DND-41 (cell line): ENCODE measurements around the gene PRR35.

Experiments
- ATAC-seq: fragments of 200-7000 bp; cut with Tn5 transposase; 3 replicates; pipeline ENCODE4 v1.9.1; 2021; ENCODE audit warnings: low read depth; ENCODE audit not compliant: insufficient read depth
- DNase-seq: peaks from one replicate; pipeline ENCODE4 v3.0.0-alpha.2; 2020
- H2AFZ ChIP-seq: 2 replicates; pipeline ENCODE4 v1.6.0; 2012; ENCODE audit warnings: low read depth, low read length
- H3K27ac ChIP-seq: 2 replicates; pipeline ENCODE4 v1.5.1; 2012; ENCODE audit warnings: low read length, inconsistent platforms
- H3K27me3 ChIP-seq: fragments of 200-600 bp; sonication (generic); 2 replicates; pipeline ENCODE4 v1.6.0; 2012; ENCODE audit warnings: low read length, mild to moderate bottlenecking, inconsistent platforms; ENCODE audit not compliant: insufficient read depth, poor library complexity
- H3K36me3 ChIP-seq: 2 replicates; pipeline ENCODE4 v1.5.1; 2012; ENCODE audit warnings: low read length, inconsistent platforms; ENCODE audit not compliant: insufficient read depth
- H3K4me1 ChIP-seq: 2 replicates; pipeline ENCODE4 v1.5.1; 2012; ENCODE audit warnings: mild to moderate bottlenecking, low read length; ENCODE audit not compliant: insufficient read depth
- H3K4me2 ChIP-seq: 2 replicates; pipeline ENCODE4 v1.6.0; 2012; ENCODE audit warnings: mild to moderate bottlenecking, moderate library complexity, low read length, inconsistent platforms; ENCODE audit not compliant: insufficient read depth
- H3K4me3 ChIP-seq, 2 experiments: fragments of 200-600 bp in 1 of 2; shearing (Covaris generic) in 1 of 2; 2 replicates each; pipeline ENCODE4 v1.5.1; 2012 to 2016; ENCODE audit warnings: inconsistent platforms in 2 of 2, low read length in 2 of 2, mild to moderate bottlenecking in 2 of 2, low read depth in 1 of 2, moderate library complexity in 1 of 2
- H3K79me2 ChIP-seq: 2 replicates; pipeline ENCODE4 v1.6.0; 2012; ENCODE audit warnings: low read length, inconsistent platforms; ENCODE audit not compliant: insufficient read depth
- H3K9ac ChIP-seq: 2 replicates; pipeline ENCODE4 v1.6.0; 2012; ENCODE audit warnings: low read depth, mild to moderate bottlenecking, inconsistent platforms, low read length, moderate library complexity
- H3K9me3 ChIP-seq: 2 replicates; pipeline ENCODE4 v1.5.1; 2012; ENCODE audit warnings: low read length, moderate library complexity, mild to moderate bottlenecking, inconsistent platforms; ENCODE audit not compliant: insufficient read depth, severe bottlenecking
- H4K20me1 ChIP-seq: 2 replicates; pipeline ENCODE4 v1.6.0; 2012; ENCODE audit warnings: low read length; ENCODE audit not compliant: insufficient read depth
- CTCF ChIP-seq: IDR thresholded peaks from 2 replicates; pipeline ENCODE4 v1.5.1; 2012; ENCODE audit warnings: borderline replicate concordance, low read length, moderate library complexity, mild to moderate bottlenecking; ENCODE audit not compliant: poor library complexity, severe bottlenecking; ENCODE audit errors: extremely low read depth
- EZH2 ChIP-seq: IDR thresholded peaks from 3 replicates; pipeline ENCODE4 v1.6.1; 2012; ENCODE audit warnings: borderline replicate concordance, low read depth, mild to moderate bottlenecking, moderate library complexity, low read length, inconsistent platforms; ENCODE audit not compliant: severe bottlenecking

The PRR35 gene

GRCh38 chr16:565419-566330 is 5.5 kb downstream of the PRR35 start:
- Histone ChIP-seq H3K27me3 (no peaks in the 10 kb centered on the region), H3K4me1 (peaks cover 35% of the 10 kb centered on the region), H3K4me2 (no peak overlapping the region), H3K36me3 (no peaks in the 10 kb centered on the region), H4K20me1 (0 out of 2 replicates have a peak, but pooled peaks cover 1% of the 10 kb centered on the region), H3K4me3 (no peak overlapping the region), H3K79me2 (peaks cover 18% of the 10 kb centered on the region), H3K9me3 (no peaks in the 10 kb centered on the region), H3K9ac (peak overlapping the region; percentile 36; the same call in 1 of the 2 replicates), H3K27ac (no peak overlapping the region), H2AFZ (no peak overlapping the region)
- no peak for TF ChIP-seq EZH2
- no peak for TF ChIP-seq CTCF
- DNase-seq, result no peak
- ATAC-seq, result no peak

GRCh38 chr16:566475-567372 is 6.5 kb downstream of the PRR35 start, which contains the start of gene NHLRC4:
NHLRC4 (plus strand) TSS chr16:567005; CDS start chr16:568048, 1,043 bp downstream.
- H3K79me2 ChIP-seq, result peaks cover 28% of the 10 kb centered on the region
- peaks cover 44% of the 10 kb centered on the region for H3K4me1 ChIP-seq
- no peaks in the 10 kb centered on the region for H3K9me3 ChIP-seq
- peak within 1 kb of the TSS; percentile 59 for H2AFZ ChIP-seq
- ATAC-seq (peak; percentile 49), DNase-seq (peak; percentile 71)
- peak within 1 kb of the TSS; percentile 36 for H3K9ac ChIP-seq
- H4K20me1 ChIP-seq, result peaks cover 11% of the 10 kb centered on the region; the same call in 1 of the 2 replicates
- no peaks in the 10 kb centered on the region for H3K27me3 ChIP-seq
- peaks cover under 1% of the 10 kb centered on the region; the same call in 1 of the 2 replicates for H3K36me3 ChIP-seq
- peak within 1 kb of the TSS; percentile 54 for H3K27ac ChIP-seq
- peak within 1 kb of the TSS; percentile 43 for H3K4me2 ChIP-seq
- no peak for TF ChIP-seq CTCF
- no peak for TF ChIP-seq EZH2
- peak within 1 kb of the TSS in 1 of 2 experiments; percentile 9; a peak in 1 of 4 replicates for H3K4me3 ChIP-seq

GRCh38 chr16:567373-568256 is 7.4 kb downstream of the PRR35 start:
- TF ChIP-seq CTCF (no peak), EZH2 (no peak)
- no peak for ATAC-seq
- H3K9me3 ChIP-seq, result no peaks in the 10 kb centered on the region
- H3K4me3 ChIP-seq, result no peak overlapping the region; a peak in 1 of 4 replicates
- peaks cover 9% of the 10 kb centered on the region for H3K36me3 ChIP-seq
- H3K4me1 ChIP-seq, result peaks cover 49% of the 10 kb centered on the region
- no peak for DNase-seq
- H4K20me1 ChIP-seq, result peaks cover 18% of the 10 kb centered on the region; the same call in 1 of the 2 replicates
- peaks cover 37% of the 10 kb centered on the region for H3K79me2 ChIP-seq
- peak overlapping the region; percentile 43 for H3K4me2 ChIP-seq
- H3K27me3 ChIP-seq, result no peaks in the 10 kb centered on the region
- H3K27ac ChIP-seq, result peak overlapping the region; percentile 54
- H2AFZ ChIP-seq, result peak overlapping the region; percentile 59
- H3K9ac ChIP-seq, result peak overlapping the region; percentile 36
